AG04449 (cell line): ENCODE results near the gene ZFAND2A.
A peak's percentile ranks its signal among the peaks of the same experiment; 100 is the strongest.
"Not testable (repeated sequence)": the region's sequence is repeated elsewhere in the genome, so short reads cannot be mapped to it uniquely, and the experiment has no call there.

Experiments used
- CTCF ChIA-PET: fragments of 350-600 bp; formaldehyde crosslinking; extraction: SDS; loops from one replicate; lab custom pipeline; 2021; ENCODE audit warnings: antibody characterized with exemption; lab: Yijun Ruan, JAX
- POLR2A ChIA-PET: fragments of 400-600, 350-600 bp; formaldehyde crosslinking; extraction: SDS; loops from one replicate; lab custom pipeline; 2020; ENCODE audit warnings: antibody characterized with exemption, inconsistent platforms; lab: Yijun Ruan, JAX
- DNase-seq: peaks from one replicate; pipeline ENCODE4 v3.0.0-alpha.2; 2010; ENCODE audit warnings: low read depth, low spot score
- H3K4me3 ChIP-seq: 2 replicates; pipeline ENCODE4 v1.5.1; 2011; ENCODE audit warnings: low read depth, mild to moderate bottlenecking, control low read depth, low read length
- TF ChIP-seq, protein P1 (sequence below): IDR thresholded peaks from one replicate; pipeline ENCODE4 v1.5.1; 2011; ENCODE audit warnings: mild to moderate bottlenecking, moderate library complexity, low read length, control low read depth, inconsistent platforms; ENCODE audit not compliant: insufficient read depth; ENCODE audit errors: missing control alignments

ZFAND2A gene

DNA sequence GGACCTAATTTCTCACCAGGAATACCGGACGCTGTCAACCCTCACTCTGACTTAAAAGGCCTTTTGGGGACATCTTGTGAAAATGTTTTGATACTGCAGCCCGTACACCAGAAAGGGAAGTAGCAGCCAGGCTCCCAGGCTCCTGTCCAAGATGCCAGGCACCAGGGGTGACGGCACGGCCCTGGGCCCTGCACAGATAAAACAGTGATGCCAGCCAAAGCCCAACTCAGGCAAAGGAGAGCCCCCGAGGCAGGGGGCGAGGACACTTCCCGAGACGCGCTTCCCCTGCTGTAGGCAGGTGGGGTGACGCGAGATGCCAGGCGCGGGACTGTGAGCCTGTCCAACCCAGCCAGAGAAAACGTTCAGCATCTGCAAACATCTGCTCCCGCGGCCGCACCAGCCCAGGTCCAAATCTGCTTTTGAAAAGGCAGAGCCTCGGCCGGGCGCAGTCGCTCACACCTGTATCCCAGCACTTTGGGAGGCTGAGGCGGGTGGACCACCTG is 15.7 kb downstream of the ZFAND2A start:
- H3K4me3 ChIP-seq = no peak overlapping the region
- POLR2A ChIA-PET = no interaction called here
- CTCF ChIA-PET = interaction anchor here (0.7 to 2.5 kb wide), 3 partner anchors 14 to 151 kb away, joined by 3 to 22 read pairs (median 5); no protein-coding TSS in a partner anchor
- DNase-seq = no peak
- TF ChIP-seq, protein P1, sequence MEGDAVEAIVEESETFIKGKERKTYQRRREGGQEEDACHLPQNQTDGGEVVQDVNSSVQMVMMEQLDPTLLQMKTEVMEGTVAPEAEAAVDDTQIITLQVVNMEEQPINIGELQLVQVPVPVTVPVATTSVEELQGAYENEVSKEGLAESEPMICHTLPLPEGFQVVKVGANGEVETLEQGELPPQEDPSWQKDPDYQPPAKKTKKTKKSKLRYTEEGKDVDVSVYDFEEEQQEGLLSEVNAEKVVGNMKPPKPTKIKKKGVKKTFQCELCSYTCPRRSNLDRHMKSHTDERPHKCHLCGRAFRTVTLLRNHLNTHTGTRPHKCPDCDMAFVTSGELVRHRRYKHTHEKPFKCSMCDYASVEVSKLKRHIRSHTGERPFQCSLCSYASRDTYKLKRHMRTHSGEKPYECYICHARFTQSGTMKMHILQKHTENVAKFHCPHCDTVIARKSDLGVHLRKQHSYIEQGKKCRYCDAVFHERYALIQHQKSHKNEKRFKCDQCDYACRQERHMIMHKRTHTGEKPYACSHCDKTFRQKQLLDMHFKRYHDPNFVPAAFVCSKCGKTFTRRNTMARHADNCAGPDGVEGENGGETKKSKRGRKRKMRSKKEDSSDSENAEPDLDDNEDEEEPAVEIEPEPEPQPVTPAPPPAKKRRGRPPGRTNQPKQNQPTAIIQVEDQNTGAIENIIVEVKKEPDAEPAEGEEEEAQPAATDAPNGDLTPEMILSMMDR = no peak

DNA sequence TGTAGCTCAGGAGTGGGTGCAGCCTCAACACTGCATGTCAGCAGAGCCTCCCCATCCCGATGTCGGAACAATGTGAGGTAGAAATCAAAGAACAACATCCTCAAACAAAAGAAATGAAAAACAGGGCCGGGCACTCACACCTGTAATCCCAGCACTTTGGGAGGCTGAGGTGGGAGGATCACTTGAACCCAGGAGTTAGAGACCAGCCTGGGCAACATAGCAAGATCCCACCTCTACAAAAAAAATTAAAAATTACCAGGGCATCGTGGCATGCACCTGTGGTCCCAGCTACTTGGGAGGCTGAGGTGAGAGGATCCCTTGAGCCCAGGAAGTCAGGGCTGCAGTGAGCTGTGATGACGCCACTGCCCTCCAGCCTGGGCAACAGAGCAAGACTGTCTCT is 17.0 kb downstream of the ZFAND2A start:
- POLR2A ChIA-PET = not testable (repeated sequence)
- CTCF ChIA-PET = interaction anchor here (1.0 to 2.5 kb wide), 7 partner anchors 9 to 233 kb away, joined by 3 to 22 read pairs (median 4); no protein-coding TSS in a partner anchor

DNA sequence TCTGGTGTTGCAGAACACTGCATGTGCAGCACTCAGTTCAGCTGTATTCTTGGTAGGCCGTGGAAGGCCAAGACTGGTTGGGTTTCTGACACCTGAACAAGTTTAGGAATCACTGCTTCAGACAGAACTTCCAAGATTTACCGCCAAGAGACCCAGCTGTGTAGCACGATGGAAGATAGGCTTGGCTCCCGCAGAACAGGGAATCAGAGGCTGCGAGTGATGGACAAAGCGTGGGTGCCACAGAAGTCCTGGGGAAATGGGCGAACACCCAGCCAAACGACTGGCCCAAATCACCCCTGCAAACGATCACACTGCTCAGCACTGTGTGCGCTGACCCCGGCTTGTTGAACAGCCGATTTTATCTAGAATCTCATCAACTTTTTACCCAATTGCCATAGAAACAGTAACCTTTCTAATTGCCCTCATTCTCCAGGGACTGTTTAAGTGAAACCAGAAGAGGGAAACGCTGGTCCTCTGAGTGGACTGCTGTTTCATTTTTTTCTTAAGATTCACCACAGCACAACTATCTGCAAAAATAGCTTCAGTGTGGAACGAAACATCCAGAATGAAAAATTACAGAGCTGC is 17.9 kb downstream of the ZFAND2A start:
- TF ChIP-seq, protein P1 = no peak
- DNase-seq = no peak
- ChIA-PET CTCF (interaction anchor here (0.8 to 2.5 kb wide), 9 partner anchors 10 to 232 kb away, joined by 3 to 22 read pairs (median 3); no protein-coding TSS in a partner anchor), POLR2A (no interaction called here)
- H3K4me3 ChIP-seq = no peak overlapping the region

More for the DNA sequence above, 17.0 kb downstream of the ZFAND2A start:
- H3K4me3 ChIP-seq, DNase-seq: not testable (repeated sequence)

DNA sequence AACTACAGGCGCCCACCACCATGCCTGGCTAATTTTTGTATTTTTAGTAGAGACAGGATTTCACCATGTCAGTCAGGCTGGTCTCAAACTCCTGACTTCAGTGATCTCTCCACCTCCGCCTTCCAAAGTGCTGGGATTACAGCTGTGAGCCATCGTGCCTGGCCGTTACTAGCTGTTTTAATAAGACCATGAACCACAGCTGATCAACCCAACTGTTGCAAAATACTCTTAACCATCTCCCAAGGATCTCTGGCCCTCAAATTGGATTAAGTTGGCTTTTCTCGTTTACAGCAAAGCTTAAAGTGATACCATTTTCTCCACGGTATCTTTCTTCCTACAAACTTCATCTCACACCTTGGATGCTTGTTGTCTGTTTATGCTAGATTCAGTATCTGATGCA is 18.3 kb downstream of the ZFAND2A start:
- POLR2A ChIA-PET = no interaction called here
- no peak for DNase-seq
- CTCF ChIA-PET = interaction anchor here (0.8 to 1.4 kb wide), 4 partner anchors 10 to 149 kb away, joined by 3 read pairs; no protein-coding TSS in a partner anchor

GRCh38 chr7:1140476-1141104 is 19.4 kb downstream of the ZFAND2A start:
- TF ChIP-seq, protein P1 = no peak
- H3K4me3 ChIP-seq = no peak overlapping the region
- POLR2A ChIA-PET = no interaction called here
- CTCF ChIA-PET = interaction anchor here (1.1 to 3.6 kb wide), 6 partner anchors 9 to 148 kb away, joined by 3 to 23 read pairs (median 3); no protein-coding TSS in a partner anchor
- no peak for DNase-seq

More for the DNA sequence above, 18.3 kb downstream of the ZFAND2A start:
- H3K4me3 ChIP-seq = no peak overlapping the region
- TF ChIP-seq, protein P1 = no peak

GRCh38 chr7:1137517-1138167 is 22.4 kb downstream of the ZFAND2A start:
- POLR2A ChIA-PET = interaction anchor here (0.9 to 1.3 kb wide), 2 partner anchors 14 to 51 kb away, joined by 3 read pairs; no protein-coding TSS in a partner anchor
- TF ChIP-seq, protein P1 = no peak
- DNase-seq = no peak
- CTCF ChIA-PET = interaction anchor here (0.9 to 3.6 kb wide), 11 partner anchors 10 to 144 kb away, joined by 3 to 23 read pairs (median 3); no protein-coding TSS in a partner anchor
- H3K4me3 ChIP-seq = peak overlapping the region; percentile 85
